Memory B cell (primary cell): ENCODE measurements around the gene CAPZB.

Experiments
- ATAC-seq: fragments of 150-1000 bp; cut with Tn5 transposase; 2 replicates; pipeline ENCODE4 v1.10.0; 2021; ENCODE audit warnings: low read depth, mild to moderate bottlenecking, moderate library complexity
- DNase-seq, 2 donors: peaks; one replicate each; pipeline ENCODE4 v3.0.0; 2022; ENCODE audit warnings: low spot score in 2 of 2
- H3K27ac Mint-ChIP-seq: one replicate; pipeline ENCODE4 v1.8.0; 2022; ENCODE audit warnings: mild to moderate bottlenecking, moderate library complexity, mixed read lengths
- H3K27me3 Mint-ChIP-seq: one replicate; pipeline ENCODE4 v1.8.0; 2022; ENCODE audit warnings: mixed read lengths
- H3K36me3 Mint-ChIP-seq: one replicate; pipeline ENCODE4 v1.8.0; 2022; ENCODE audit warnings: mild to moderate bottlenecking, mixed read lengths
- H3K4me1 Mint-ChIP-seq: one replicate; pipeline ENCODE4 v1.8.0; 2022; ENCODE audit warnings: mixed read lengths
- H3K4me3 Mint-ChIP-seq: one replicate; pipeline ENCODE4 v1.8.0; 2022; ENCODE audit warnings: mild to moderate bottlenecking, moderate library complexity, mixed read lengths
- H3K9me3 Mint-ChIP-seq: one replicate; pipeline ENCODE4 v1.8.0; 2022; ENCODE audit warnings: mixed read lengths

Gene CAPZB

DNA sequence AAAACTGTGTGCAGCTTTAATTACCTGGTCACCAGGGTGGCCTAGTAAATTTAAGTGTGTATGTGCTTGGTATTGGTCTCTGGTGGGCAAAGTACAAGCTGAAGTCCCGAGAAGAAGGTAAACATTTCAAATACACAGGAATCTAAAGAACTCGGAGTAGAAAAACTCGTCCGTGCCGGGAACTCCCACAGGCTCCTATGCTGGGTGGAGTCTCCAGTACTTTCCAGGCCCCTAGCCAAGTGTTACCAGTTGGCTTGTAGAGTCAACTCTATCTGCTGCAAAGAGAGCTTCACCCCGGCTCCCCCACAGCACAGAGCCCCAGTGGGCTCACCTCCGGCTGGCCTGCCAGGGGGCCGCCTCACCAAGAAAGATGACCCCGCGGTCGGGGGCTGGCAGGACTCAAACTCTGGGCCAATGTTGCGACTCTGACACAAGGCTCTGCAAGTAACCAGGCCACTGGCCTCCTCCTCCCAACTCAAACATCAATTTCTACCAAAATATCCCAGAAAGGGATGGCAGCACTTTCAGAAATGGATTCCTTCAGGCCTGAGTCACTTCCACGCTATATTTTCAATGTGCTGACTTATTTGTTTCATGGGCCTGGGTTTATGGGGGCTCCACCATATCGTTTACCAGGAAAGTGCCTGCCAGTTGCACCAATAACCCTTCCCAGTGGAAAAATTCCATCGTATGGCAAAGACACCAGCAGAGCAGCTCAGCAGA, 99.3 kb downstream of the CAPZB start:
- H3K27me3 Mint-ChIP-seq, result no peaks in the 10 kb centered on the region
- no peak for ATAC-seq
- no peak overlapping the region for H3K4me3 Mint-ChIP-seq
- no peaks in the 10 kb centered on the region for H3K9me3 Mint-ChIP-seq
- no peak overlapping the region for H3K27ac Mint-ChIP-seq
- peaks cover 14% of the 10 kb centered on the region for H3K36me3 Mint-ChIP-seq
- no peak for DNase-seq
- peaks cover 24% of the 10 kb centered on the region for H3K4me1 Mint-ChIP-seq

DNA sequence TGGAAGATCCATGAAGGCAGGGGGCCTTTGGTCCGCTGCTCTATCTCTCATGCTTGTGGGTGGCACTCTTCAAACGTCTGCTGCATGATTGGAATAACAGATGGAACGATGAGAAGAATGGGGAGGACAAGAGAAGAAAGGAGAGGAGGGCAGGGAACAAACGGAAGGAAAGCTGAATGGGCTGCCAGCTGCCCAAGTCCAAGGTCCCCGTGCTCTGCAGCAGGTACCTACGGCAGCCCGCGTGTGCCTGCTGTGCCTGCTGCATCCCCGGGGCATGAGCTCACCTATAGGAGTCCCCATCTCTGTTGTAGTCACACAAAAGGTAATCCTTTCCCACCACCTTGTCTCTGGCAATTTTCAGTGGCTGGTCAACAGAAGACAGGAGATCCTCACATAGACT, 100.1 kb downstream of the CAPZB start:
- Mint-ChIP-seq H3K27ac (peak overlapping the region; percentile 69), H3K4me1 (peaks cover 16% of the 10 kb centered on the region), H3K9me3 (no peaks in the 10 kb centered on the region), H3K36me3 (peaks cover 14% of the 10 kb centered on the region), H3K4me3 (no peak overlapping the region), H3K27me3 (no peaks in the 10 kb centered on the region)
- DNase-seq (no peak), ATAC-seq (no peak)

DNA sequence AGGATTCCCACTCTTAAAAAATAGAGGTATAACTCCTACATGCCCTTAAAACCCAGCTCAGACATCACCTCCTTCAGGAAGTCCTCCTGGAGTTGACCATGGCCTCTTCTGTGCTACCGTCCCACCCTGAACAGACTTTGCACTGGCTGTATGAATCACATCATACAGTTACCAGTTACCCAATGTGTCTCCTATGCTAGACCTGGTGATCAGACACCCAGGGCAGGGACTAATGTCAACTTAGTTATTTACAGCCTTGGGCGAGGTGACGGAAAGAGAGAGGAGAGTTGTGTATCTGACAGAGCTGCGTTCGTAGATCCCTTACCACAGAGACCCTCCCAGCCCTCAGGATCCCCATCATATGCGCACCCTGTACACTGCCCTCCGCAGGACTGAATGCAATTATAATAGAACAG, 100.6 kb downstream of the CAPZB start:
- peak overlapping the region; percentile 69 for H3K27ac Mint-ChIP-seq
- DNase-seq, result no peak
- H3K4me1 Mint-ChIP-seq, result peaks cover 11% of the 10 kb centered on the region
- H3K9me3 Mint-ChIP-seq, result no peaks in the 10 kb centered on the region
- no peak overlapping the region for H3K4me3 Mint-ChIP-seq
- H3K27me3 Mint-ChIP-seq, result no peaks in the 10 kb centered on the region
- no peak for ATAC-seq
- peaks cover 15% of the 10 kb centered on the region for H3K36me3 Mint-ChIP-seq

DNA sequence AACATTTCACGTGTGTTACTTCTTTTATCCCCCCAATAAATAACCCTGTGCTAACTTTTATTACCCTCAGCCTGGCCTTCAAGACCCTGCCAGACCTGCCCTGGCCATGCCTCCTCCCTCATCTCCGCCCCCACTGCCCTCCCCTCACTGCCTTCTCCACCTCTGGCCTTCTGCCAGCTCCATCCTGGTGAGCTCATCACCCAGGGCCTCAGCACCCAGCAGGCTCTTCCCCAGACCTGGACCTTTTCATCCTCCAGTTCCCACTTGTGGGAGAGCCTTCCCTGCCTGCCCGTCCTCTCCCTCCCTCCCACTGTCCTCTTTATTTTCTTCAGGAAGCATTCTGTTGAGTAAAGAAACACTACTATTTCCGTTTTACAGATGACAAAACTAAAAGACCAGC, 101.2 kb downstream of the CAPZB start:
- Mint-ChIP-seq H3K27me3 (no peaks in the 10 kb centered on the region), H3K27ac (peak overlapping the region; percentile 69), H3K9me3 (no peaks in the 10 kb centered on the region), H3K36me3 (peaks cover 18% of the 10 kb centered on the region), H3K4me1 (peaks cover 7% of the 10 kb centered on the region), H3K4me3 (no peak overlapping the region)
- ATAC-seq (no peak), DNase-seq (no peak)

DNA sequence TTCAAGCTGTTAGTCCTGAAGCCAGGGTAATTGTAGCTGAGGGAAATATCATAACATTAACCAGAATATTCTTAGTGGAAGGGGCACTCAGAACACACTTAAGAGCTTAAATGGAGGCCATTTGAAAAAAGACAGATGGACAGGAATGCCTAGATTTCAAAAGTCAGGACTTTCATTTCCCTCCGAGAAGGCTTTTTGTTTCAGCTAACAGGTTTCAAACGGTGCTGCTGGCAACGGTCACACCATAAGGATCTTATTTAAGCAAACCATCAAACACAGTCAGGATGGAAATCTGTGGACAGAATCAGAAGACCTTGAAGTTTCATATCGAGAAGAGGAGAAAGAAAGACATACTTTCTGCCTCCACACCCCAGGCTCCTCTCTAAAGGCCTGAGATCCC, 103.1 kb downstream of the CAPZB start:
- ATAC-seq (no peak), DNase-seq (no peak)
- Mint-ChIP-seq H3K4me3 (no peak overlapping the region), H3K9me3 (no peaks in the 10 kb centered on the region), H3K27me3 (no peaks in the 10 kb centered on the region), H3K36me3 (peaks cover 26% of the 10 kb centered on the region), H3K27ac (no peak overlapping the region), H3K4me1 (peaks cover 2% of the 10 kb centered on the region)

DNA sequence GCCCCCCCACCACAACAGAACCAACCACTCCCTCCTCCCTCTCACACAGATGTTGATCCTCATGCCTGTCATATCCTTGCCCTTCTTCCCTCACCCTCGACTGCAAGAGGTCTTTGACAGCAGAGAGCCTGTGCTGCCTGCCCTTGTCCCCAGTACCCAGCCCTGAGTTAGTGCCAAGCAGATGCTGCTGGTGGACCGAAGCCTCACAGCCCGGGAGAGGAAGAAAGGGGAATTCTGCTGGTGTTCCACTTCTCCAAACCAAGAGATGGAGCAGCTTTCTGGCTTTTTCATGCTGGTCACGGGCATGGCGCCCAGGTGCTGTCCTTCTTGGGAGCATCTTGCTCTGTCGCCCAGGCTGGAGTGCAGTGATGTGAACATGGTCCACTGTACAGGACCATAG, 104.1 kb downstream of the CAPZB start:
- Mint-ChIP-seq H3K36me3 (peaks cover 27% of the 10 kb centered on the region), H3K4me1 (peaks cover 2% of the 10 kb centered on the region), H3K27ac (no peak overlapping the region), H3K4me3 (no peak overlapping the region), H3K9me3 (no peaks in the 10 kb centered on the region), H3K27me3 (no peaks in the 10 kb centered on the region)
- DNase-seq (no peak), ATAC-seq (no peak)

- ATAC-seq (no peak), DNase-seq (no peak)
- Mint-ChIP-seq H3K4me3 (no peak overlapping the region), H3K9me3 (no peaks in the 10 kb centered on the region), H3K27me3 (no peaks in the 10 kb centered on the region), H3K27ac (peak overlapping the region; percentile 35), H3K36me3 (peaks cover 23% of the 10 kb centered on the region), H3K4me1 (no peaks in the 10 kb centered on the region)
Observed at GRCh38 chr1:19377812-19378718, 107.3 kb downstream of the CAPZB start.

GRCh38 chr1:19376428-19377372, 108.6 kb downstream of the CAPZB start:
- Mint-ChIP-seq H3K36me3 (peaks cover 23% of the 10 kb centered on the region), H3K9me3 (no peaks in the 10 kb centered on the region), H3K27ac (peak overlapping the region; percentile 35), H3K4me3 (no peak overlapping the region), H3K4me1 (no peaks in the 10 kb centered on the region), H3K27me3 (no peaks in the 10 kb centered on the region)
- ATAC-seq (no peak), DNase-seq (no peak)

GRCh38 chr1:19375631-19376400, 109.5 kb downstream of the CAPZB start:
- no peaks in the 10 kb centered on the region for H3K9me3 Mint-ChIP-seq
- no peaks in the 10 kb centered on the region for H3K4me1 Mint-ChIP-seq
- H3K27ac Mint-ChIP-seq, result peak overlapping the region; percentile 33
- DNase-seq, result no peak
- no peak overlapping the region for H3K4me3 Mint-ChIP-seq
- ATAC-seq, result no peak
- peaks cover 21% of the 10 kb centered on the region for H3K36me3 Mint-ChIP-seq
- H3K27me3 Mint-ChIP-seq, result no peaks in the 10 kb centered on the region

DNA sequence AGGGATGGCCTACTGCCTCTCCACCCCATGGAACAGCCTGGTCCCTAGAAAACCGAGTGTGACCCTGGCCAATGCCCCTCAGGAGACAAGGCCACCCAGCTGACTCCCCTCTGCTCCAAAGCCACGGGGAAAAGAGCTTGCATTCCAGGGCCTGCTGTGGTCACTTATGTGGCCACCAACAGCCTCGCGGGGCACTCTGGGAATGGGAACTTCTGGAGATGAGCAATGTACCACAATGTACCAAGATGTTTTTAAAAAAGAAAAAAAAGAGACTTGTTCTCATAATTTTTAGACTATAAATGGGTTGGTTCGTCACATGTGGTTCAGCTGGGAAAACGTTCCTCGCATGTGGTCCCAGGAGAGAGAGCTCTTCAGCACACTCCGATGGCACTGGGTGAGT, 110.4 kb downstream of the CAPZB start:
- DNase-seq (no peak), ATAC-seq (no peak)
- H3K9me3 Mint-ChIP-seq, result no peaks in the 10 kb centered on the region
- H3K36me3 Mint-ChIP-seq, result peaks cover 21% of the 10 kb centered on the region
- H3K4me3 Mint-ChIP-seq, result no peak overlapping the region
- H3K4me1 Mint-ChIP-seq, result peaks cover 2% of the 10 kb centered on the region
- no peak overlapping the region for H3K27ac Mint-ChIP-seq
- H3K27me3 Mint-ChIP-seq, result no peaks in the 10 kb centered on the region

DNA sequence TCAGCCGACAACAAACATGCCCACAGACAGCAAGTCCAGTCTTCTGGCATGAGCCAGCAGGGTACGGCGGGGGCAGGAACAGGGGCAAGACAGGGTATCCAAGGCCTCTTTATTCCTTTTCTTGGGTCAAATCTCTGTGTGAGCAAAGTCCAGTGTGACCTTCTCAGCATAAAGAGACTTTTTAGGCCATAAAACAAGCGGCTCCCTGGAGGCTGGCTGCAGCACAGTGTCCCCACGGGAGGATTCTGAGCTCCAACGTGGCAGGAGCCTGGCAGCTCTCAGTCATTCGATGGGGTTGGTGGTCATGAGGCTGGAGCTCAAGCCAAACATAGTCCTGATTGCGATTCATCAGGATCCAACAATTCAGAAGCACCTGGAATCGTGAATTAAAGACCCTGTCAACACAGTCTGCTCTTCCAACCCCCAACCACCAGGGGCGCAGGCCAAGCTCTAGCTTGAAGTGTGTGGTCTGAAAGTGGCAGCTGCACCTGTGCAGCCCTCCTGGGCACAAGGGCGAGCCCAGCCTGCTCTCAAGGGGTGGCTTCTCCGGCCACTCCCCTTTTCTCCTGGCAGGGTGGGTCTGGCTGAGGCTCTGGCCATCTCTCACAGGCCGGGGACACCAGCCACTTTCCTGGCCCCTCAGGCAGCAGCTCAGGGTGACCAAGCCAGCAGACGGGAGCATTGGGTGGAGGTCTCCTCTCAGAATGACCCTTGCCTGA, 111.1 kb downstream of the CAPZB start:
- ATAC-seq (no peak), DNase-seq (no peak)
- H3K36me3 Mint-ChIP-seq, result peaks cover 17% of the 10 kb centered on the region
- H3K27ac Mint-ChIP-seq, result no peak overlapping the region
- H3K4me3 Mint-ChIP-seq, result no peak overlapping the region
- no peaks in the 10 kb centered on the region for H3K27me3 Mint-ChIP-seq
- no peaks in the 10 kb centered on the region for H3K9me3 Mint-ChIP-seq
- H3K4me1 Mint-ChIP-seq, result peaks cover 3% of the 10 kb centered on the region

DNA sequence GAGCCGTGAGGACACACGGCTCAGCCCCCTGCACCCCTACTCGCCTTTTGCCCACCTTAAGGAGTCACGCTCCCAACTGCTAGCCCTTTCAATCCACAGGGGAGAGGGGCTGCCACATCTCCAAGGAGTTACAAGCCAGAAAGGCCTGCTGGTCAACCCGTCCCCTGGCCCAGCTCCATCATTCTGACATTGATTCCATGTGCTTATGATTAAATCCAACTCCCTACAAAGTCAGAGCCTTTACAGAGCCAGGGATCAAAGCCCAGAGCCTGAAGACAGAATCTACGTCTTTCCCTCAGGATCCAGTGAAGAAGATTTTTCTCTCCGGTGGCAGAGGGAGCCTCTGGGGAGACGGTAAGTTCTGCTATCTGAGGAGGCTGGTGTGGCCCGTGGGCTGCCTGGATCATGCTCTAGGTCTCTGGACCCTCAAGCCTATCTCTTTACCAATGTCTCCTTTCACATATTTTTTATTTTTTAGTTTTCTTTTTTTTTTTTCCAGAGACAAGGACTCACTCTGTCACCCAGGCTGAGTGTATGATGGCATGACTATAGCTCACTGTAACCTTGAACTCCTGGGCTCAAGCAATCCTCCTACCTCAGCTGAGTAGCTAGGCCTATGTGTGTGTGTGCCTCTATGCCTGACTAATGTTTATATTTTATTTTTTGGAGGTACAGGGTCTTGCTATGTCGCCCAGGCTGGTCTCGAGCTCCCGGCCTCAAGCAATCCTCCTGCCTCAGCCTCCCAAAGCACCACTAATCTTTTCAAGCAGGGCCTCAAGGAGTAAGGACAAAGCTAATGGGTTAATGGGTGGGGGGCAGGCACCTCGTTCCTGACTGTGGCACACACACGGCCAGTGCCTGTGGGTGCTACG, 111.9 kb downstream of the CAPZB start:
- DNase-seq, result no peak
- Mint-ChIP-seq H3K27ac (no peak overlapping the region), H3K4me3 (no peak overlapping the region), H3K36me3 (peaks cover 17% of the 10 kb centered on the region), H3K9me3 (no peaks in the 10 kb centered on the region), H3K27me3 (no peaks in the 10 kb centered on the region), H3K4me1 (peaks cover 3% of the 10 kb centered on the region)
- no peak for ATAC-seq
